Activated CD8-positive, alpha-beta memory T cell treated with anti-CD3 and anti-CD28 coated beads for 24 hours (primary cell): ENCODE results near the gene UNC5A.

ENCODE experiments used
- DNase-seq: peaks from one replicate; pipeline ENCODE4 v3.0.0-alpha.2; 2020

The UNC5A gene

GRCh38 chr5:176822041-176822792 is 11.9 kb downstream of the UNC5A start:
- DNase-seq = no peak

- DNase-seq = no peak
Measured at GRCh38 chr5:176822793-176823481, 12.6 kb downstream of the UNC5A start.

DNA sequence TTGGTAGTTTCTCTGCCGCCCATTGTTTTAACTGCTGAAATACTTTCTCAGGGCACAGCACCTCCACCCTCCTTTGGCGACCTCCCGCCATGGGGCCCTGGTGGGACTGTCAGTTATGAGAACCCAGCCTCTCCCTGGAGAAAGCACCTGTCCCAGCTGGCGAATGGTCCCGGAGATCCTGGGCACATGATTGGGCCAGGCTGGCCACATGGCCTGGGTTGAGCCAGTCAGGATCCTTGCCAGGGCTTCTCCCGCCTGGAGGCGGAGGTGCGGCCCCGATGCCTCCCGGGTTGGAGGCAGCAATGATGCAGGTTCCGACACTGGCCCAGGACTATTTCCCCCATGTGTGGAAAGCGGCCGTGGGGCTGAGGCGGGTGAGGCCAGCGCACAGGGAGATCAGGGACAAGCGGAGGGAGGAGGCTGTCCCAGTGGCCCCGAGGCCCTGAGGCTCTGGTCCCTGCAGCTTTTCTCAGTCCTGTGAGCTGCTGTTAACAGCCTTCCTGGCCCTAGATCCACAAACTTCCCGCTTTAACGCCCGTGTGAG is 13.6 kb downstream of the UNC5A start:
- no peak for DNase-seq

DNA sequence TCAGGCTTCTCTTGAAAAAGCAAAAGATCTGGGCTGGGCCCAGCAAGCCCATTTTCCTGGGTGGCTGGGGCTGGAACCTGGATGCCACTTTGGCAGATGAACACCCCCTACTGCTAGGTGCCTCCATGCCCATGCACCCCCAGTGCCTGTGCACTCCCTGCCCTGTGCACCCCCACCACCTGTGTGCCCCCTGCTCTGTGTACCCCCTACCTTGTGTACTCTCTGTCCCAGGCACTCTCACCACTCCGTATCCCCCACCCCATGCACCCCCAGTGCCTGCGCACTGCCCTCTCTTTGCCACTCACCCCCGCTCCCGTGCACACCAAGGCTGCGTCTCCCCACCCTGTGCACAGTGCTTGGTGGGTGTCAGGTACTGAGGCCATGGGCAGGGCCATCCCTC is 14.2 kb downstream of the UNC5A start:
- no peak for DNase-seq

GRCh38 chr5:176825234-176825633 is 14.9 kb downstream of the UNC5A start:
- DNase-seq = no peak

DNA sequence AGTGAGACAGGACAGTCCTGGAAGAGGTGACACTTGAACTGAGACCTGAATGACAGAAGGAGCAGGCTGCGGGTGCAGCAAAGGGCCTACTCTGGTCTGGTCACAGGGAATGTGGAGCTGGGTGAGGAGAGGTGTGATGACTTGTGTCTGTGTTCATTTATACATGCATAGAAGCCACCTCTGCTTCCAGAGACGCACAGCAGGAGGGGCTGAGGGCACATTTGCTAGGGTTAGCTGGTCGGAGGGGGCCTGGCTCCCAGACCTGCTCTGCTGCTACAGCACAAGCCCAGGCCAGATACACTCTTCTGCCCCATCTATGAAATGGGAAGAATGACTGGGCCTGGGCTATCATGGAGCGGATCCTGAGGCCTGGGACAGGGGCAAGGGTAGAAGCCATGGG is 15.6 kb downstream of the UNC5A start:
- DNase-seq = no peak

- no peak for DNase-seq
Measured at GRCh38 chr5:176827736-176828414, 17.5 kb downstream of the UNC5A start.

DNA sequence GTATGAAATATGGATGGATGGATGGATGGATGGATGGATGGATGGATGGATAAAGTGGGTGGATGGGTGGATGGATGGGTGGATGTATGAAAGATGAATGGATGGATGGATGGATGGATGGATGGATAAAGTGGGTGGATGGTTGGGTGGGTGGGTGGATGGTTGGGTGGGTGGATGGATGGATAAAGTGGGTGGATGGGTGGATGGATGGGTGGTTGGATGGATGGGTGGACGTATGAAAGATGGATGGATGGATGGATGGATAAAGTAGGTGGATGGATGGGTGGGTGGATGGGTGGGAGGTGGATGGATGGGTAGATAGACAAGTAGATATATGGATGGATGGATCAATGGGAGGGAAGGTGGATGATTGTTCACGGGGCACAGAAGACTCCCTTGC is 19.0 kb downstream of the UNC5A start:
- DNase-seq = no peak

GRCh38 chr5:176830422-176830994 is 20.1 kb downstream of the UNC5A start:
- no peak for DNase-seq

- DNase-seq = no peak
Measured at GRCh38 chr5:176830995-176831423, 20.6 kb downstream of the UNC5A start.

- no peak for DNase-seq
Measured at GRCh38 chr5:176831425-176831824, 21.1 kb downstream of the UNC5A start.

GRCh38 chr5:176832162-176832561 is 21.8 kb downstream of the UNC5A start:
- no peak for DNase-seq

GRCh38 chr5:176833286-176833685 is 22.9 kb downstream of the UNC5A start:
- DNase-seq = no peak

- DNase-seq = no peak
Measured at GRCh38 chr5:176835918-176836317, 25.6 kb downstream of the UNC5A start.

- DNase-seq = no peak
Measured at GRCh38 chr5:176836811-176837706, 26.7 kb downstream of the UNC5A start.

DNA sequence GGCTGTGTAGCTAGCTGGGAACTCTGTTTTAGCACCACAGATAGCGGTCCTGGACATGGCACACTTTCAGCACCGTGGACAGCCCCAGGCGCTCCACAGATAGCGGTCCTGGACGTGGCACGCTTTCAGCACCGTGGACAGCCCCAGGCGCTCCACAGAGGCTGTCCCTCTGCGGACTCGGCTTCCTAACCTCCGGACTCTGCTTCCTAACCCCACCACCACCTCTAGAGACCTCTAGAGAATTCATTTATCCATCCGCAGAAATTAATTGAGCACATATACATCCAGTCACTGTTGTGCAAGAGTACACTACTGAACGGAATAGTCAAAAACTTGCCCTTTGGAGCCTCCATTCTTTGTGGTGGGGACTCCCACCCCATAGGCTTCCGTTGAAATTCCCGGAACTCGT is 27.4 kb downstream of the UNC5A start:
- peak; percentile 83 for DNase-seq

- no peak for DNase-seq
Measured at GRCh38 chr5:176843673-176844072, 33.3 kb downstream of the UNC5A start.

DNA sequence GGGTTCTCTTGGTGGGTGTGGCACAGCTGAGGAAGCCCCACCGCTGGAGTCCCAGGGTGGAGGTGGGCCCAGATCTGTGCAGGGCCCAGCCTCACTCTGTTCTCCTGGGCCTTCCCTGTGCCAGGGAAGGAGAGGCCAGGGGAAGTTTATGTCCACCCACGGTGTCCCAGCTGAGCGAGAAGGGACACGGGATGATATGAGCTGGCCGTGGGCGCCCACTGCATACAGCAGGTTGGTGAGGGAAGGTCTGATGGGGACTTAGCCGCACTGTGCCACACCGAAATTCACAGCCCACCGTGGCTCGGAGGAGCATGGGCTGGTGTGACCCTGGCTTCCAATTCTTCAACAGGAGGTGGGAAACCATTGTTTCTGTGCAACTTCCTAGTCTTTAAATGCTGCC is 33.9 kb downstream of the UNC5A start:
- DNase-seq = no peak

- no peak for DNase-seq
Measured at GRCh38 chr5:176844706-176845391, 34.5 kb downstream of the UNC5A start.

DNA sequence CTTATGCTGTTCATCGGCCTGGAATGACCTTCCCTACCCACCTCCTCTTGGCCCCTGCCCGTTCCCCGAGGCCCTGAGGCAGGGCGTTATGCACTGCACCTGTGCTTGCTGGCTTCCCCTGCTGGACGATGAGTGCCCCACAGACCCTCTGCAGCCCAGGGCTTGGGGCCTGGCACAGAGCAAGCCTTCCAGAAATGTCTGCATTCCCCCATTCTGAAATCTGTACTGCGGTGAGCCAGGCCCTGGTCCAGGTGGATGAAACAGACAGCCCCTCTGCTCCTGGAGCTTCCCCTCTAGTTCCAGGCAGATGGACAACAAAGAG is 35.0 kb downstream of the UNC5A start:
- no peak for DNase-seq

DNA sequence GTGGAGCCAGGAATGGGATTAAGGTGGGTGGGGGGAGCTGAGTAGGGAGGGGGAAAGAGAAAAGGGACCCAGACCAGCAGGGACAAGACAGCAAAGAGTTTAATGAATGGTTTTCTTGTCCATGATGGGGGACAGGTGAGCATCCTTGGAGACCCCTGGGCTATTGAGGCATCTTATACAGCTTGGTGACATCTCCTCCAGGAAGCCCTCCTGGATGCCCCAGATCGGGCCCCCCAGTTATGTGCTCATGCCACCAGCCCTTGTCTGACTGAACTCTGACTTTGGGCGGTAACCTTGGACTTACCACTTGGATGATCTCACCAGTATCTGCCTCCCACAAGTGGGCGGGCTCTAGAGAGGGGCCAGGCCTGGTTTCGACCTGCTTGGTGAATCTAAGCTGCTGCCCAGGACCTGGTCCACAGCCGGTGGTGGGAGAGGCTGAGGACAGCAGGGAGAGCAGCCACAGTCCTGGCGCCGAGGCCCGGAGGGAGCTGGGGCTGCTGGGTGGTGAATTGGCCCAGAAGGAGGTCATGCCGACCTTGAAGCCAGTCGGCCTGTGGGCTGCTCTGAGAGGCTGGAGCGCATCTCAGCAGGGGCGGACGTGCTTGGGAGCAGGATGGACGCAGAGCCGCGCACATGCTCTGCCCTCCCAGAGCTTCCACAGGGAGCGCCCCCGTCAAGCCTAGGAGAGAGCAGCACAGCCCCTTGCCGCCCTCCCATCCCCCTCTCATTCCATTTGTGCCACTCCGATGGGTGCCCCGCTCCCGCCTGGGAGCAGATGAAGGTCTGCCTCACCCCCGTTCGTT is 36.2 kb downstream of the UNC5A start:
- no peak for DNase-seq
